B cell (primary cell): ENCODE results near the gene EPM2A. TPM values are rescaled to one million over a fixed set of nuclear protein-coding genes. Genes with fewer than 3 reads are reported as not detected.

Experiments
- ATAC-seq: fragments of 200-7000 bp; cut with Tn5 transposase; one replicate; pipeline ENCODE4 v1.10.0; 2021; ENCODE audit warnings: low read depth, mild to moderate bottlenecking, moderate number of reproducible peaks, moderate library complexity
- CTCF ChIA-PET: fragments of 350-600 bp; sonication (Branson Sonifier 250); formaldehyde crosslinking; loops from one replicate; lab custom pipeline; 2021; ENCODE audit warnings: antibody characterized with exemption, inconsistent platforms; lab: Charles Lee
- POLR2A ChIA-PET: fragments of 350-600 bp; sonication (Branson Sonifier 250); formaldehyde crosslinking; loops from one replicate; lab custom pipeline; 2021; ENCODE audit warnings: antibody characterized with exemption; lab: Charles Lee
- DNase-seq: peaks from one replicate; pipeline ENCODE4 v3.0.0; 2013
- H2AFZ ChIP-seq: 2 replicates; pipeline ENCODE4 v1.6.1; 2012; ENCODE audit warnings: mild to moderate bottlenecking, low read depth, low read length; ENCODE audit not compliant: insufficient read depth, poor library complexity, severe bottlenecking
- H3K27ac ChIP-seq, 2 donors: 1 replicate in 1 of 2; 2 replicates in 1 of 2; pipeline ENCODE4 v1.5.1; 2012 to 2013; ENCODE audit warnings: low read length in 2 of 2, mild to moderate bottlenecking in 2 of 2, moderate library complexity in 1 of 2
- H3K27me3 ChIP-seq, 4 experiments: fragments of 200-600 bp in 1 of 4; sonication (generic) in 1 of 4; replicated peaks in 1 of 4; 1 replicate in 2 of 4; 2 replicates in 2 of 4; pipeline versions ENCODE4 v1.6.1 to v1.7.0; 2013 to 2016; ENCODE audit warnings: low read length in 3 of 4, mild to moderate bottlenecking in 2 of 4, mixed read lengths in 1 of 4, moderate library complexity in 1 of 4; ENCODE audit not compliant: insufficient read depth in 4 of 4, control insufficient read depth in 3 of 4; ENCODE audit errors: control extremely low read depth in 1 of 4
- H3K36me3 ChIP-seq, 2 experiments: replicated peaks in 1 of 2; 1 replicate in 1 of 2; 2 replicates in 1 of 2; pipeline versions ENCODE4 v1.6.1 to v1.7.1; 2013; ENCODE audit warnings: low read length in 1 of 2; ENCODE audit not compliant: insufficient read depth in 2 of 2, control insufficient read depth in 1 of 2; ENCODE audit errors: control extremely low read depth in 1 of 2, extremely low read depth in 1 of 2
- H3K4me1 ChIP-seq, 2 donors: fragments of 200-600 bp in 1 of 2; sonication (generic) in 1 of 2; 1 replicate in 1 of 2; 2 replicates in 1 of 2; pipeline versions ENCODE4 v1.5.1 to v1.6.1; 2013 to 2017; ENCODE audit warnings: low read length in 2 of 2; ENCODE audit not compliant: control insufficient read depth in 2 of 2, insufficient read depth in 2 of 2
- H3K4me2 ChIP-seq: replicated peaks from 2 replicates; pipeline ENCODE3; 2012; ENCODE audit warnings: mild to moderate bottlenecking, low read depth, low read length; ENCODE audit not compliant: poor library complexity, severe bottlenecking
- H3K4me3 ChIP-seq, 5 experiments: fragments of 200-600 bp in 1 of 5; sonication (generic) in 1 of 5; 1 replicate in 3 of 5; 2 replicates in 2 of 5; pipeline versions ENCODE4 v1.5.1 to v1.7.0; 2011 to 2016; ENCODE audit warnings: low read length in 4 of 5, mild to moderate bottlenecking in 4 of 5, low read depth in 2 of 5, control low read depth in 1 of 5, moderate library complexity in 1 of 5; ENCODE audit not compliant: insufficient read depth in 1 of 5; ENCODE audit errors: control extremely low read depth in 1 of 5, extremely low read depth in 1 of 5
- H3K79me2 ChIP-seq: fragments of 200-600 bp; sonication (generic); one replicate; pipeline ENCODE4 v1.6.0; 2016; ENCODE audit warnings: low read length; ENCODE audit not compliant: control insufficient read depth, insufficient read depth
- H3K9ac ChIP-seq: fragments of 200-600 bp; sonication (generic); 2 replicates; pipeline ENCODE4 v1.6.1; 2017; ENCODE audit warnings: mild to moderate bottlenecking, low read length, moderate library complexity
- H3K9me3 ChIP-seq, 3 donors: one replicate each; pipeline versions ENCODE4 v1.6.1 to v1.7.1; 2013; ENCODE audit warnings: low read length in 2 of 3; ENCODE audit not compliant: control insufficient read depth in 2 of 3, insufficient read depth in 1 of 3; ENCODE audit errors: control extremely low read depth in 1 of 3
- H4K20me1 ChIP-seq: 2 replicates; pipeline ENCODE4 v1.6.0; 2012; ENCODE audit warnings: mild to moderate bottlenecking, low read length; ENCODE audit not compliant: insufficient read depth, control insufficient read depth, poor library complexity, severe bottlenecking
- H3K27ac Mint-ChIP-seq: one replicate; pipeline ENCODE4 v1.8.0; 2021; ENCODE audit warnings: mixed read lengths
- H3K27me3 Mint-ChIP-seq: one replicate; pipeline ENCODE4 v1.8.0; 2021; ENCODE audit warnings: mixed read lengths
- H3K4me1 Mint-ChIP-seq: one replicate; pipeline ENCODE4 v1.8.0; 2021; ENCODE audit warnings: mixed read lengths
- H3K4me3 Mint-ChIP-seq: one replicate; pipeline ENCODE4 v1.8.0; 2021; ENCODE audit warnings: mixed read lengths
- H3K9me3 Mint-ChIP-seq: one replicate; pipeline ENCODE4 v1.8.0; 2022; ENCODE audit warnings: mixed read lengths; ENCODE audit not compliant: insufficient read depth
- EZH2 ChIP-seq: IDR thresholded peaks from 2 replicates; pipeline ENCODE4 v1.6.1; 2012; ENCODE audit warnings: borderline replicate concordance, low read depth, mild to moderate bottlenecking, moderate library complexity, low read length; ENCODE audit not compliant: insufficient read depth, poor library complexity, severe bottlenecking
- WGBS: methylation state at CpG from one replicate; pipeline ENCODE4 v1.1.5; 2013; ENCODE audit warnings: missing lambda C conversion rate; ENCODE audit not compliant: insufficient coverage; 5-methylcytosine and 5-hydroxymethylcytosine counted together
- intact Hi-C: fragments of 100-400 bp; cut with micrococcal nuclease; formaldehyde crosslinking; loops from one replicate; pipeline ENCODE4 v1.10.0; 2022
- polyA plus RNA-seq: library from polyadenylated mRNA; depleted of rRNA; stranded (reverse); fragments of >200 nt; gene quantifications from 2 replicates; pipeline ENCODE4 v1.2.3, GENCODE V29; 2012
- total RNA-seq, 2 donors: library from RNA; stranded (reverse); fragments of 120-200 nt in 1 of 2; gene quantifications; 1 replicate in 1 of 2; 2 replicates in 1 of 2; pipeline versions ENCODE4 v1.2.3 to v1.2.4, GENCODE V29; 2013 to 2022
- TF ChIP-seq, protein P1 (sequence below): fragments of 200-600 bp; IDR thresholded peaks from one replicate; pipeline ENCODE4 v1.8.0; 2022; ENCODE audit warnings: antibody characterized with exemption, mild to moderate bottlenecking

Gene EPM2A
- total and polyA plus RNA-seq, 2 donors (not counting 1 experiment from before 2014, with no cell fraction given), result 6.2 to 17.0 TPM

DNA sequence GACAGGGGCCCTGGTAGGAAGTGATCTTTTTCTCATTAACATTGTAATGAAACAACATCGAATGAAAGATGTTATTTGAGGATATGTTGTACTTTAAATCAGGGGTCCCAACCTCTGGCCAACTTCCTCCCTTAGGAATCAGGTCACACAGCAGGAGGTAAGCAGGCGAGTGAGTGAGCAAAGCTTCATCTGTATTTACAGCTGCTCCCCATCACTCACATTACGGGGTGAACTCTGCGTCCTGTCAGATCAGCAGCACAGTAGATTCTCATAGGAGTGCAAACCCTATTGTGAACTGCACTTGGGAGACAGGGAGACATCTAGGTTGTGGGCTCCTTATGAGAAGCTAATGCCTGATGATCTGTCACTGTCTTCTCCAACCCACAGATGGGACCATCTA, 19.9 kb downstream of the EPM2A start:
- no peaks in the 10 kb centered on the region for H3K4me1 ChIP-seq
- H3K9ac ChIP-seq, result no peak overlapping the region
- no CpG with 5 or more reads among the region's 4 CpGs for WGBS
- no peak overlapping the region for H3K4me2 ChIP-seq
- Mint-ChIP-seq H3K27ac (no peak overlapping the region), H3K4me3 (no peak overlapping the region), H3K4me1 (no peaks in the 10 kb centered on the region), H3K9me3 (peaks cover 7% of the 10 kb centered on the region), H3K27me3 (no peaks in the 10 kb centered on the region)
- H2AFZ ChIP-seq, result no peak overlapping the region
- ATAC-seq (no peak), DNase-seq (no peak)
- POLR2A ChIA-PET, result no interaction called here
- no peak overlapping the region for H3K4me3 ChIP-seq
- no peak overlapping the region for H3K27ac ChIP-seq
- intact Hi-C loops, result no loop called here
- peaks cover 0 to 7% (median 3%) of the 10 kb centered on the region in 3 donors for H3K9me3 ChIP-seq
- peaks cover 4 to 9% of the 10 kb centered on the region in 2 experiments for H3K36me3 ChIP-seq
- TF ChIP-seq, protein P1, sequence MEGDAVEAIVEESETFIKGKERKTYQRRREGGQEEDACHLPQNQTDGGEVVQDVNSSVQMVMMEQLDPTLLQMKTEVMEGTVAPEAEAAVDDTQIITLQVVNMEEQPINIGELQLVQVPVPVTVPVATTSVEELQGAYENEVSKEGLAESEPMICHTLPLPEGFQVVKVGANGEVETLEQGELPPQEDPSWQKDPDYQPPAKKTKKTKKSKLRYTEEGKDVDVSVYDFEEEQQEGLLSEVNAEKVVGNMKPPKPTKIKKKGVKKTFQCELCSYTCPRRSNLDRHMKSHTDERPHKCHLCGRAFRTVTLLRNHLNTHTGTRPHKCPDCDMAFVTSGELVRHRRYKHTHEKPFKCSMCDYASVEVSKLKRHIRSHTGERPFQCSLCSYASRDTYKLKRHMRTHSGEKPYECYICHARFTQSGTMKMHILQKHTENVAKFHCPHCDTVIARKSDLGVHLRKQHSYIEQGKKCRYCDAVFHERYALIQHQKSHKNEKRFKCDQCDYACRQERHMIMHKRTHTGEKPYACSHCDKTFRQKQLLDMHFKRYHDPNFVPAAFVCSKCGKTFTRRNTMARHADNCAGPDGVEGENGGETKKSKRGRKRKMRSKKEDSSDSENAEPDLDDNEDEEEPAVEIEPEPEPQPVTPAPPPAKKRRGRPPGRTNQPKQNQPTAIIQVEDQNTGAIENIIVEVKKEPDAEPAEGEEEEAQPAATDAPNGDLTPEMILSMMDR, result no peak
- H3K27me3 ChIP-seq, result no peaks in the 10 kb centered on the region
- no peaks in the 10 kb centered on the region for H4K20me1 ChIP-seq
- peaks cover 2% of the 10 kb centered on the region for H3K79me2 ChIP-seq
- CTCF ChIA-PET, result interaction anchor here (1.3 kb wide), 1 partner anchor 12 kb away, joined by 4 read pairs; no protein-coding TSS in a partner anchor

DNA sequence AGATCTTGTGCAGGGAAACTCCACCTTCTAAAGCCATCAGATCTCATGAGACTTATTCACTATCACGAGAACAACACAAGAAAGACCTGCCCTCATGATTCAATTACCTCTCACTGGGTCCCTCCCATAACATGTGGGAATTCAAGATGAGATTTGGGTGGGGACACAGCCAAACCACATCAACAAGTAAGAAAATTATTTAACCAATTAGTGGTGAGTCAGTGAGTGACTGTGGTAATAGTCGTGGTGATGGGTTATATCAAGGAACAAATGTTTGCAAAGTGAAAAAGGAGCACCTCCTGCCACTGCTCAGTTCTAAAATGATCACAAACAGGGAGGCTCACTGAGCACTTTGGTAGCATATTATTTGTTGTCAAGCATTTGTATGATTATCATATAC, 20.6 kb downstream of the EPM2A start:
- H3K27me3 Mint-ChIP-seq, result no peaks in the 10 kb centered on the region
- Histone ChIP-seq H3K4me3 (no peak overlapping the region), H2AFZ (no peak overlapping the region), H3K9me3 (peaks cover 0 to 7% (median 3%) of the 10 kb centered on the region in 3 donors), H3K27ac (no peak overlapping the region), H3K9ac (no peak overlapping the region), H3K36me3 (peaks cover 4 to 8% of the 10 kb centered on the region in 2 experiments), H3K79me2 (peaks cover 2% of the 10 kb centered on the region), H3K4me1 (no peaks in the 10 kb centered on the region), H3K4me2 (no peak overlapping the region), H3K27me3 (no peaks in the 10 kb centered on the region), H4K20me1 (no peaks in the 10 kb centered on the region)
- H3K4me3 Mint-ChIP-seq, result no peak overlapping the region
- no peaks in the 10 kb centered on the region for H3K4me1 Mint-ChIP-seq
- POLR2A ChIA-PET, result no interaction called here
- CTCF ChIA-PET, result interaction anchor here (1.3 kb wide), 1 partner anchor 11 kb away, joined by 4 read pairs; no protein-coding TSS in a partner anchor
- no CpG with 5 or more reads among the region's 2 CpGs for WGBS
- ATAC-seq (no peak), DNase-seq (no peak)
- intact Hi-C loops, result no loop called here
- H3K27ac Mint-ChIP-seq, result no peak overlapping the region
- TF ChIP-seq EZH2, result no peak
- TF ChIP-seq, protein P1, result no peak
- peaks cover 7% of the 10 kb centered on the region for H3K9me3 Mint-ChIP-seq
